ENCODE results near the gene TMEM176B.
"Not testable (repeated sequence)": the region's sequence is repeated elsewhere in the genome, so short reads cannot be mapped to it uniquely, and the experiment has no call there.

The TMEM176B gene

GRCh38 chr7:150820578-150821198, 20.5 kb upstream of the TMEM176B start:
- DNase-seq: no peak

- no peak for DNase-seq
Observed at GRCh38 chr7:150820148-150820547, 20.0 kb upstream of the TMEM176B start.

GRCh38 chr7:150818971-150819370, 18.8 kb upstream of the TMEM176B start:
- no peak for DNase-seq

- no peak for DNase-seq
Observed at GRCh38 chr7:150814328-150815001, 14.3 kb upstream of the TMEM176B start.

- DNase-seq: not testable (repeated sequence)
Observed at GRCh38 chr7:150807616-150808438, 7.7 kb upstream of the TMEM176B start.

GRCh38 chr7:150806863-150807262, 6.7 kb upstream of the TMEM176B start:
- DNase-seq: no peak

- no peak for DNase-seq
Observed at GRCh38 chr7:150806454-150806853, 6.3 kb upstream of the TMEM176B start.

GRCh38 chr7:150805864-150806263, 5.7 kb upstream of the TMEM176B start:
- no peak for DNase-seq

- no peak for DNase-seq
Observed at GRCh38 chr7:150804802-150805201, 4.6 kb upstream of the TMEM176B start.

- no peak for DNase-seq
Observed at GRCh38 chr7:150803161-150803860, 3.1 kb upstream of the TMEM176B start.

GRCh38 chr7:150801946-150802771, 2.0 kb upstream of the TMEM176B start:
- no peak for DNase-seq

- no peak for DNase-seq
Observed at GRCh38 chr7:150801242-150801945, 1.2 kb upstream of the TMEM176B start.

- DNase-seq: no peak
Observed at GRCh38 chr7:150800581-150801241, 547 bp upstream of the TMEM176B start, which contains the start of gene TMEM176A. Gene TMEM176A (plus strand): TSS chr7:150800769. CDS start chr7:150801551, 782 bp downstream.

- DNase-seq: no peak
Observed at GRCh38 chr7:150799156-150799555, 1.0 kb downstream of the TMEM176B start.

- no peak for DNase-seq
Observed at GRCh38 chr7:150797661-150798060, 2.5 kb downstream of the TMEM176B start.

GRCh38 chr7:150793569-150794238, 6.5 kb downstream of the TMEM176B start:
- no peak for DNase-seq

- no peak for DNase-seq
Observed at GRCh38 chr7:150791746-150792452, 8.3 kb downstream of the TMEM176B start.

GRCh38 chr7:150791304-150791703, 8.9 kb downstream of the TMEM176B start:
- DNase-seq: no peak

- no peak for DNase-seq
Observed at GRCh38 chr7:150790416-150791075, 9.6 kb downstream of the TMEM176B start.

Measured in NCI-H1436 treated with DMSO at 0.1 percent for 48 hours (cell line).